ENCODE results near the gene TMIGD3. TPM values are rescaled to one million over a fixed set of nuclear protein-coding genes. Genes with fewer than 3 reads are reported as not detected.
A peak's percentile ranks its signal among the peaks of the same experiment; 100 is the strongest.

Gene TMIGD3
- total and polyA plus RNA-seq, 2 of the 4 experiments (the other 2 are of a cell fraction): under 0.01 to 0.12 TPM

- H2BK5ac ChIP-seq (ENCODE audit: low read depth, low read length, poor library complexity, severe bottlenecking): peak overlapping the region; percentile 72
- in situ Hi-C loops (cut with MboI; ENCODE audit: low sequenced_read_pairs) (no loop called here), intact Hi-C loops (cut with micrococcal nuclease) (no loop called here), dilution Hi-C loops (cut with HindIII; ENCODE audit: low sequenced_read_pairs, unreplicated experiment) (no loop called here)
- 87% methylated on average over 10 of the region's 14 CpGs; no CpG with 5 or more reads in 1 of the 2 experiments for WGBS, 2 experiments (ENCODE audit: extremely low coverage in 2 of 2, insufficient read length in 1 of 2)
- ChIA-PET CTCF (interaction anchor here (0.6 kb wide), 1 partner anchor 113 kb away, joined by 3 read pairs; no protein-coding TSS in a partner anchor), POLR2A (ENCODE audit: unreplicated experiment) (no interaction called here)
- H4K20me1 ChIP-seq (ENCODE audit: insufficient read depth, low read length): no peaks in the 10 kb centered on the region
- no peak overlapping the region for H3K27ac ChIP-seq (ENCODE audit: insufficient read depth, low read length)
- peak overlapping the region; percentile 84 for H4K91ac ChIP-seq (ENCODE audit: insufficient read depth, low read depth, low read length)
- H3K14ac ChIP-seq (replicated peaks; ENCODE audit: low read depth, low read length): peak overlapping the region; percentile 90
- H2BK20ac ChIP-seq (ENCODE audit: low read depth, low read length): peak overlapping the region; percentile 96
- H3K4me3 ChIP-seq (ENCODE audit: insufficient read depth, low read depth, low read length): no peak overlapping the region
- H3K9me3 ChIP-seq (ENCODE audit: control insufficient read depth, insufficient read depth, low read length): no peaks in the 10 kb centered on the region
- H2AK5ac ChIP-seq (ENCODE audit: low read depth, low read length): peak overlapping the region; percentile 93
- H3K23ac ChIP-seq (ENCODE audit: low read depth, low read length): peak overlapping the region; percentile 88
- H3K9me1 ChIP-seq (ENCODE audit: insufficient read depth, low read length): peaks cover 6% of the 10 kb centered on the region
- H3K18ac ChIP-seq (ENCODE audit: low read depth, low read length): peak overlapping the region; percentile 77; the same call in 1 of the 2 replicates
- H3K4me1 ChIP-seq (ENCODE audit: control insufficient read depth, insufficient read depth, low read length): peaks cover 7% of the 10 kb centered on the region; the same call in 1 of the 2 replicates
- no peak overlapping the region for H3K4me2 ChIP-seq (ENCODE audit: low read depth, low read length)
- H2AK9ac ChIP-seq (replicated peaks; ENCODE audit: low read depth, low read length, poor library complexity): peak overlapping the region; percentile 76
- no peak overlapping the region; the same call in 1 of the 2 replicates for H4K5ac ChIP-seq (ENCODE audit: low read depth, low read length)
- H2BK120ac ChIP-seq (ENCODE audit: low read depth, low read length): peak overlapping the region; percentile 97
- DNase-seq (no peak), ATAC-seq (ENCODE audit: low read depth) (no peak)
- peak overlapping the region; percentile 87 for H2AFZ ChIP-seq (replicated peaks; ENCODE audit: low read length, poor library complexity)
- no peaks in the 10 kb centered on the region for H3K36me3 ChIP-seq (ENCODE audit: control insufficient read depth, insufficient read depth, low read length)
- H3K27me3 ChIP-seq (ENCODE audit: control insufficient read depth, insufficient read depth, low read length): no peaks in the 10 kb centered on the region
- BruUV-seq (replicated peaks): no TSS peak
- H3K4ac ChIP-seq (ENCODE audit: low read depth, low read length): peak overlapping the region; percentile 90
- no peak for TF ChIP-seq MAZ (IDR thresholded peaks at IDR 0.05; ENCODE audit: borderline replicate concordance, low read depth, low read length)
- no peak for TF ChIP-seq SMC3 (IDR thresholded peaks at IDR 0.05; ENCODE audit: low read depth, low read length)
- no peak for TF ChIP-seq USF2 (IDR thresholded peaks at IDR 0.05; ENCODE audit: low read depth, low read length)
- no peak for TF ChIP-seq CTCF (conservative IDR thresholded peaks at IDR 0.05; ENCODE audit: low read depth, low read length)
- no peak for TF ChIP-seq RCOR1 (IDR thresholded peaks at IDR 0.05; ENCODE audit: insufficient replicate concordance, low read length)
- TF ChIP-seq ELK1 (IDR thresholded peaks at IDR 0.05; ENCODE audit: borderline replicate concordance, low read depth, low read length): no peak
- peaks cover 0 to 3% of the 10 kb centered on the region in 2 experiments; a peak in 1 of 4 replicates for H3K79me1 ChIP-seq (ENCODE audit: low read depth in 1 of 2, low read length in 2 of 2)
- no peak overlapping the region for H3K56ac ChIP-seq (ENCODE audit: extremely low read depth, insufficient read depth, low read length)
- peak overlapping the region; percentile 92; the same call in 1 of the 3 replicates for H2BK15ac ChIP-seq (ENCODE audit: low read depth, low read length)
- peak overlapping the region; percentile 2 to 87; a peak in 2 of 4 replicates for H4K8ac ChIP-seq (ENCODE audit: low read depth in 2 of 2, low read length in 2 of 2)
- no peak overlapping the region for H3K9ac ChIP-seq (ENCODE audit: low read depth, low read length)
These were observed 38.8 kb upstream of the TMIGD3 start for GRCh38 chr1:111542187-111542586.
